Measurements from ENCODE around the gene CWH43.
"Not testable (repeated sequence)": the region's sequence is repeated elsewhere in the genome, so short reads cannot be mapped to it uniquely, and the experiment has no call there.

The CWH43 gene

DNA sequence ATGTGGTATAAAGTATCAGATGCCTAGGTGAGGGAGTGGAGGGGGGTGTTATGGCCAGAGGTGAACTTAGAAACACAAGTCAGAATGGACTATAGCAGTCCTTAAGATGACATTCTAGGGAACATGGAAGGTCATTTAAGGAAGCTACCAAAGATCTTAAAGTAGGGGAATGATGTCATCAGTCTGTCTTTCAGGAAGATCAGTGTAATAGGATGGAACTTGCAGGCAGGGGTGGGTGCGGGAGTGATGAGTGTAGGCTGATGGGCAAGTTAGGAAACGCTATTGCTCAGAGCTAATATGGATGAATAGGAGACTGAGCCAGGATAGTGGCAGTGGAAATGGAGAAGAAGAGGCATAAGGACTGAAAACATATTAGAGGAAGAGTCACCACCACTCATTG lies 27.5 kb upstream of the CWH43 start:
- Histone ChIP-seq H2AFZ (ENCODE audit: low read depth, low read length) (no peak overlapping the region), H3K36me3 (ENCODE audit: insufficient read depth, low read length) (no peaks in the 10 kb centered on the region), H3K4me3 (ENCODE audit: low read length) (no peak overlapping the region), H3K4me1 (ENCODE audit: insufficient read depth, low read length) (peaks cover 7% of the 10 kb centered on the region), H3K27me3 (ENCODE audit: insufficient read depth, low read length) (no peaks in the 10 kb centered on the region), H3K9me3 (ENCODE audit: low read length) (no peaks in the 10 kb centered on the region)

DNA sequence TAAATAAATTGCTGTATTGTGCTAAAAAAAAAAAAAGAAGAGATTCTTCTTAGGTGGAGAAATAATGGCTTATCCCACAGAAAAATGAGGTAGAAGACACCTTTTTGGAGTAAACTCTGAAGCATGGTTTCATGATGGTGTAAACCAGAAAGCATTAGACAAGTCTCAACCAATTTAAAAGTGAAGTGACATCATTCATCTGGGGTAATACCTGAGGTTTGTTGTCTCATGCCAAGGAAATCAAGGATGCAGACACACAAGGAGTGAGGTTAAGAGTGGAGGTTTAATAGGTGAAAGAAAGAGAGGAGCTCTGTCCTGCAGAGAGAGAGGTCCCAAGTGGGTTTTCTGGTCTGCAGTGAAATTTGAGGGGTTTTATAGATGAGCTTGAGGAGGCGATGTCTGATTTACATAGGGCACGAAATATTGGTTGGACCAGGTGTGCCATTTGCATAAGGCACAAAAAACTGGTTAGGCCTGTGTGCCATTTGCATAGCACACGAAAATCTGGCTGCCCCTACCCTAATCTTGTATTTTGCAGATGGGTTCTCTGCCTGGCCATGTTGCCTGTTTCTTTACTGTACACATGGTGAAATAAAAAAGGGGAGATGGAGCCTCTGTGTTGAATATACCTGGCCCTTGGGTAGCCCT lies 25.0 kb upstream of the CWH43 start:
- H3K9me3 ChIP-seq (ENCODE audit: low read length): no peaks in the 10 kb centered on the region
- H2AFZ ChIP-seq (ENCODE audit: low read depth, low read length): no peak overlapping the region
- H3K4me1 ChIP-seq (ENCODE audit: insufficient read depth, low read length): no peaks in the 10 kb centered on the region
- H3K27me3 ChIP-seq (ENCODE audit: insufficient read depth, low read length): no peaks in the 10 kb centered on the region
- no peaks in the 10 kb centered on the region for H3K36me3 ChIP-seq (ENCODE audit: insufficient read depth, low read length)
- H3K4me3 ChIP-seq (ENCODE audit: low read length): no peak overlapping the region

- no peak overlapping the region for H2AFZ ChIP-seq (ENCODE audit: low read depth, low read length)
- no peaks in the 10 kb centered on the region for H3K9me3 ChIP-seq (ENCODE audit: low read length)
- H3K27me3 ChIP-seq (ENCODE audit: insufficient read depth, low read length): no peaks in the 10 kb centered on the region
These were observed 23.4 kb upstream of the CWH43 start for GRCh38 chr4:48962636-48963035.

GRCh38 chr4:48963042-48963679 lies 22.9 kb upstream of the CWH43 start:
- Histone ChIP-seq H3K9me3 (ENCODE audit: low read length) (no peaks in the 10 kb centered on the region), H2AFZ (ENCODE audit: low read depth, low read length) (no peak overlapping the region), H3K27me3 (ENCODE audit: insufficient read depth, low read length) (no peaks in the 10 kb centered on the region), H3K36me3 (ENCODE audit: insufficient read depth, low read length) (no peaks in the 10 kb centered on the region), H3K4me1 (ENCODE audit: insufficient read depth, low read length) (peaks cover 17% of the 10 kb centered on the region), H3K4me3 (ENCODE audit: low read length) (no peak overlapping the region)

More at GRCh38 chr4:48962636-48963035, 23.4 kb upstream of the CWH43 start:
- no peaks in the 10 kb centered on the region for H3K36me3 ChIP-seq (ENCODE audit: insufficient read depth, low read length)
- no peak overlapping the region for H3K4me3 ChIP-seq (ENCODE audit: low read length)
- H3K4me1 ChIP-seq (ENCODE audit: insufficient read depth, low read length): peaks cover 12% of the 10 kb centered on the region

DNA sequence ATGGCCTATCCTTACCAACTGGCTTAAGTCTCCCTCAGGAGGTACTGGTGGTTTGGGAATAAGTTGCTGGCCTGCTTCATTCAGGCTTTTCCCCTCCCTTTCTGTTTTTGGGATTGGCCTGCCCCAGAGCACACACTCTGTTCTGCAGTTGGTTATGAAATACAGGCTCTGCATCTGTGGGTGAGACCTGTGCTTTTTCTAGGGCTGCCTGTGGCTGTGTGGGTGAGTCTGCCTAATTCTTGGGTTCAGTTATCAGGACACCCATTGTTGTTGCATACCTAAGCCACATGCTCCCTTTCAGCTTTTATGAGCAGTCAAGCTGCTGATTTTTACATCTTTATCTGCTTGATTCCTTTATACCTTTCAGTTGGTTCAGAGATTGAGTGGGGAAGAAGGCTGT lies 19.0 kb upstream of the CWH43 start:
- Histone ChIP-seq H3K27me3 (ENCODE audit: insufficient read depth, low read length) (no peaks in the 10 kb centered on the region), H3K36me3 (ENCODE audit: insufficient read depth, low read length) (no peaks in the 10 kb centered on the region)

GRCh38 chr4:48967631-48968030 lies 18.4 kb upstream of the CWH43 start:
- no peaks in the 10 kb centered on the region for H3K9me3 ChIP-seq (ENCODE audit: low read length)
- H2AFZ ChIP-seq (ENCODE audit: low read depth, low read length): no peak overlapping the region
- no peaks in the 10 kb centered on the region for H3K36me3 ChIP-seq (ENCODE audit: insufficient read depth, low read length)
- no peak overlapping the region for H3K4me3 ChIP-seq (ENCODE audit: low read length)
- H3K4me1 ChIP-seq (ENCODE audit: insufficient read depth, low read length): peaks cover 17% of the 10 kb centered on the region
- H3K27me3 ChIP-seq (ENCODE audit: insufficient read depth, low read length): no peaks in the 10 kb centered on the region

More for the DNA sequence above, 19.0 kb upstream of the CWH43 start:
- Histone ChIP-seq H2AFZ (ENCODE audit: low read depth, low read length) (no peak overlapping the region), H3K9me3 (ENCODE audit: low read length) (no peaks in the 10 kb centered on the region), H3K4me3 (ENCODE audit: low read length) (no peak overlapping the region), H3K4me1 (ENCODE audit: insufficient read depth, low read length) (peaks cover 17% of the 10 kb centered on the region)

GRCh38 chr4:48968814-48969213 lies 17.3 kb upstream of the CWH43 start:
- Histone ChIP-seq H3K36me3 (ENCODE audit: insufficient read depth, low read length) (no peaks in the 10 kb centered on the region), H3K27me3 (ENCODE audit: insufficient read depth, low read length) (no peaks in the 10 kb centered on the region), H3K4me1 (ENCODE audit: insufficient read depth, low read length) (peaks cover 17% of the 10 kb centered on the region)

DNA sequence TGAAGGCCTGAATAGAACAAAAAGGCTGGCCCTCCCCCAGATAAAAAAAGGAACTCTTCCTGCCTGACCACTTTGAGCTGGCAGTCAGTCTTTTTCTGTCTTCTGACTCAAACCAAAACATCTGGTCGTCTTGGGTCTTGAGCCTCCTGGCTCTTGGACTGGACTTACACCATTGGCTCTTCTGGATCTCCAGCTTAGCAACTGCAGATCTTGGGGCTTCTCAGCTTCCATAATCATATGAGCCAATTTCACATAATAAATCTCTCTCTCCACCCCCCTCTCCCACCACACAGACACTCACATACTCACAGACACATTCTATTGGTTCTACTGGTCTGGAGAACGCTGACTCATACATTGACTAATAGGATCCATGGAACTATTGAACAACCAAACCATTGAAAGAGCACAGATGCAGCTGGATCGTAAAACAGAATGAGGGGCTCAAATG lies 15.6 kb upstream of the CWH43 start:
- no peak overlapping the region for H2AFZ ChIP-seq (ENCODE audit: low read depth, low read length)
- H3K36me3 ChIP-seq (ENCODE audit: insufficient read depth, low read length): no peaks in the 10 kb centered on the region
- no peaks in the 10 kb centered on the region for H3K9me3 ChIP-seq (ENCODE audit: low read length)
- H3K27me3 ChIP-seq (ENCODE audit: insufficient read depth, low read length): peaks cover 4% of the 10 kb centered on the region
- H3K4me1 ChIP-seq (ENCODE audit: insufficient read depth, low read length): peaks cover 17% of the 10 kb centered on the region
- H3K4me3 ChIP-seq (ENCODE audit: low read length): no peak overlapping the region

More at GRCh38 chr4:48968814-48969213, 17.3 kb upstream of the CWH43 start:
- Histone ChIP-seq H3K9me3 (ENCODE audit: low read length) (no peaks in the 10 kb centered on the region), H2AFZ (ENCODE audit: low read depth, low read length) (no peak overlapping the region), H3K4me3 (ENCODE audit: low read length) (no peak overlapping the region)

- H3K9me3 ChIP-seq (ENCODE audit: low read length): no peaks in the 10 kb centered on the region
- peaks cover 7% of the 10 kb centered on the region for H3K27me3 ChIP-seq (ENCODE audit: insufficient read depth, low read length)
- no peaks in the 10 kb centered on the region for H3K36me3 ChIP-seq (ENCODE audit: insufficient read depth, low read length)
- H2AFZ ChIP-seq (ENCODE audit: low read depth, low read length): no peak overlapping the region
- H3K4me3 ChIP-seq (ENCODE audit: low read length): no peak overlapping the region
- no peaks in the 10 kb centered on the region for H3K4me1 ChIP-seq (ENCODE audit: insufficient read depth, low read length)
These were observed 11.0 kb upstream of the CWH43 start for GRCh38 chr4:48974979-48975640.

DNA sequence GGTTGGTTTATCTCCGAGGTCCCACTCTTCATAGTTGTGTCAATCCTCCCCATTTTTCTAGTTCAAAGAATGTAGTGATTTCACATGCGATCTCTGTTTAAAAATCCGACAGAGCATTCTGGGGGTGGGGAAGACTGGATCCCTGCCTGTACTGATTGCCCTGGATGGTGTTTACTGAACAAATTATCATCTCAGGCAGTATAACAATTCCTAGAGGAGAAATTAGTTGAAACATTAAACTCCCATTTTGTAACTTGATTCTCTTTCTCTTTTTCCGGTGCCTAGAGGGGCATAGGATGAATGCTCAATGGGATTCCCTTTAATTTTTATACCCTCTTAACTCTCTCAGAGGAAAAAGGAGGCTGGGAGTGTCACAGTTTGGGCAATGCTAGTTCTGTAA lies 10.0 kb upstream of the CWH43 start:
- Histone ChIP-seq H3K4me1 (ENCODE audit: insufficient read depth, low read length) (no peaks in the 10 kb centered on the region), H3K4me3 (ENCODE audit: low read length) (no peak overlapping the region), H3K27me3 (ENCODE audit: insufficient read depth, low read length) (peaks cover 7% of the 10 kb centered on the region), H2AFZ (ENCODE audit: low read depth, low read length) (no peak overlapping the region), H3K9me3 (ENCODE audit: low read length) (no peaks in the 10 kb centered on the region), H3K36me3 (ENCODE audit: insufficient read depth, low read length) (no peaks in the 10 kb centered on the region)

DNA sequence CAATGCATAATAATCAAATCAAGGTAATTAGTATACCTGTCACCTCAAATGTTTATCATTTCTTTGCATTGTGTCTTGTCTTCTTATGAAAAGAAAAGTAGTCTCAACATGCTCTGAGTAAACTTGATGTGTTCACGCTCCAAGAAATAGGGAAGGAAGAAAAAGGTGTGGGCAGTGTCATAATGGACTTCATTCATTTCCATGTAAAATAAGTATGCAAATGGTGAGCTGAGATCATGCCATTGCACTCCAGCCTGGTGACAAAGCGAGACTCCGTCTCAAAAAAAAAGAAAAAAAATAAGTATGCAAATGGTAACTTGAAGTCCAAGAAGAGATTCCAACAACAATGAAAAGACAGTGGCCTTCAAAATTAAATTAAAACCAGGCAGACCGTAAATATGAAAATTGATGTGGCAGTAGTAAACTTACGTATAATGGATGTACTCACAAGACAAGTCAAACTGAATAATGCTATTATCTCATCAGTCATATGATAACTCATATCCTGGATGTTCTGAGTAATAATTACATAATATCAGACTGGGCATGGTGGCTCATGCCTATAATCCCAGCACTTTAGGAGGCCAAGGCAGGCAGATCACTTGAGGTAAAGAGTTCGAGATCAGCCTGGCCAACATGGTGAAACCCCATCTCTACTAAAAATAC lies 6.0 kb upstream of the CWH43 start:
- peaks cover 10% of the 10 kb centered on the region for H3K27me3 ChIP-seq (ENCODE audit: insufficient read depth, low read length)
- H3K9me3 ChIP-seq (ENCODE audit: low read length): no peaks in the 10 kb centered on the region
- H2AFZ ChIP-seq (ENCODE audit: low read depth, low read length): no peak overlapping the region
- H3K4me3 ChIP-seq (ENCODE audit: low read length): no peak overlapping the region
- H3K36me3 ChIP-seq (ENCODE audit: insufficient read depth, low read length): no peaks in the 10 kb centered on the region
- H3K4me1 ChIP-seq (ENCODE audit: insufficient read depth, low read length): no peaks in the 10 kb centered on the region

DNA sequence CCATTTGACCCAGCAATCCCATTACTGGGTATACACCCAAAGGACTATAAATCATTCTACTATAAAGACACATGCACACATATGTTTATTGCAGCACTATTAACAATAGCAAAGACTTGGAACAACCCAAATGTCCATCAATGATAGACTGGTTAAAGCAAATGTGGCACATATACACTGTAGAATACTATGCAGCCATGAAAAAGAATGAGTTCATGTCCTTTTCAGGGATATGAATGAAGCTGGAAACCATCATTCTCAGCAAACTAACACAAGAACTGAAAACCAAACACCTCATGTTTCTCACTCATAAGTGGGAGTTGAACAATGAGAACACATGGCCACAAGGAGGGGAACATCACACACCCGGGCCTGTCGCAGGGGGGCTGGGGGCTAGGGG lies 2.1 kb upstream of the CWH43 start:
- H3K27me3 ChIP-seq (ENCODE audit: insufficient read depth, low read length): peaks cover 39% of the 10 kb centered on the region
- H2AFZ ChIP-seq (ENCODE audit: low read depth, low read length); H3K4me3 ChIP-seq (ENCODE audit: low read length); H3K9me3 ChIP-seq (ENCODE audit: low read length); H3K4me1 ChIP-seq (ENCODE audit: insufficient read depth, low read length); H3K36me3 ChIP-seq (ENCODE audit: insufficient read depth, low read length): not testable (repeated sequence)

DNA sequence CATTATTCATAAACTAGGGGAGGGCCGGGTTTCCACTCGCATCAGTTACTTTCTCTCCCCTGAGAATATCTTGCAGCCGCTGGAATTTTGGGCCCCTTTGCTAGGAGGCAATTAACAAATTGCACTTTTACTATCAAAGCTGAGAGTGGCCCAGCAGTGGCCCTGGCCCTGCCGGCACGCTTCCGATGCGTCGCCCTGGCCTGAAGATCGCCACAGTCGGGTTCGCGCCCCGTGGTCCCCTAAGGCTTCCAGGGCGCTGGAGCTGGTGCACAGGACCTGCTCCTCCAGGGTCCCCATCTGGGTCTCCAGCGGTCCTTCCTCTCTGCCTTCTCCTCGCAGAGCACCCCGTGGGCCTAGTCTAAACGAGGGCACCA lies 486 bp upstream of the CWH43 start:
- no peak overlapping the region for H3K4me3 ChIP-seq (ENCODE audit: low read length)
- no peak overlapping the region for H2AFZ ChIP-seq (ENCODE audit: low read depth, low read length)
- H3K27me3 ChIP-seq (ENCODE audit: insufficient read depth, low read length): peaks cover 48% of the 10 kb centered on the region

More for the DNA sequence above, 486 bp upstream of the CWH43 start:
- no peaks in the 10 kb centered on the region for H3K36me3 ChIP-seq (ENCODE audit: insufficient read depth, low read length)
- H3K4me1 ChIP-seq (ENCODE audit: insufficient read depth, low read length): no peaks in the 10 kb centered on the region
- H3K9me3 ChIP-seq (ENCODE audit: low read length): no peaks in the 10 kb centered on the region
